Astrocyte (in vitro differentiated cells and primary cell): ENCODE data around the gene C1GALT1.

ENCODE experiments used
- EZH2 ChIP-seq: IDR thresholded peaks from 2 replicates; pipeline ENCODE4 v1.6.1; 2012; ENCODE audit warnings: mild to moderate bottlenecking, low read length, inconsistent platforms; ENCODE audit not compliant: insufficient read depth
- TF ChIP-seq, protein P1 (sequence below): IDR thresholded peaks from 2 replicates; pipeline ENCODE4 v1.5.1; 2011; ENCODE audit warnings: low read depth, mild to moderate bottlenecking, inconsistent platforms, low read length, moderate library complexity; ENCODE audit not compliant: insufficient read depth

- TF ChIP-seq, protein P1, sequence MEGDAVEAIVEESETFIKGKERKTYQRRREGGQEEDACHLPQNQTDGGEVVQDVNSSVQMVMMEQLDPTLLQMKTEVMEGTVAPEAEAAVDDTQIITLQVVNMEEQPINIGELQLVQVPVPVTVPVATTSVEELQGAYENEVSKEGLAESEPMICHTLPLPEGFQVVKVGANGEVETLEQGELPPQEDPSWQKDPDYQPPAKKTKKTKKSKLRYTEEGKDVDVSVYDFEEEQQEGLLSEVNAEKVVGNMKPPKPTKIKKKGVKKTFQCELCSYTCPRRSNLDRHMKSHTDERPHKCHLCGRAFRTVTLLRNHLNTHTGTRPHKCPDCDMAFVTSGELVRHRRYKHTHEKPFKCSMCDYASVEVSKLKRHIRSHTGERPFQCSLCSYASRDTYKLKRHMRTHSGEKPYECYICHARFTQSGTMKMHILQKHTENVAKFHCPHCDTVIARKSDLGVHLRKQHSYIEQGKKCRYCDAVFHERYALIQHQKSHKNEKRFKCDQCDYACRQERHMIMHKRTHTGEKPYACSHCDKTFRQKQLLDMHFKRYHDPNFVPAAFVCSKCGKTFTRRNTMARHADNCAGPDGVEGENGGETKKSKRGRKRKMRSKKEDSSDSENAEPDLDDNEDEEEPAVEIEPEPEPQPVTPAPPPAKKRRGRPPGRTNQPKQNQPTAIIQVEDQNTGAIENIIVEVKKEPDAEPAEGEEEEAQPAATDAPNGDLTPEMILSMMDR, result no peak
- no peak for TF ChIP-seq EZH2
Observed at GRCh38 chr7:7166318-7166717, 16.0 kb upstream of the C1GALT1 start.
